GM12891 (cell line): ENCODE data around the gene SNTG2.
"Not testable (repeated sequence)": the region's sequence is repeated elsewhere in the genome, so short reads cannot be mapped to it uniquely, and the experiment has no call there.

Experiments used
- DNase-seq: peaks from one replicate; pipeline ENCODE4 v3.0.0; 2011; ENCODE audit warnings: low spot score; ENCODE audit not compliant: insufficient read length
- FAIRE-seq: peaks from 2 replicates; lab custom pipeline; 2011; peaks lifted over from hg19 to GRCh38; lab: Jason Lieb, UNC
- PAX5 ChIP-seq: IDR thresholded peaks from 2 replicates; pipeline ENCODE4 v1.6.1; 2011; ENCODE audit warnings: low read length, moderate library complexity, mild to moderate bottlenecking; ENCODE audit not compliant: insufficient read depth, severe bottlenecking
- POLR2A ChIP-seq: IDR thresholded peaks from 2 replicates; pipeline ENCODE4 v1.6.1; 2011; ENCODE audit warnings: low read depth, low read length, control low read depth
- POLR2AphosphoS5 ChIP-seq: IDR thresholded peaks from 2 replicates; pipeline ENCODE4 v1.6.1; 2011; ENCODE audit warnings: low read depth, low read length, control low read depth
- POU2F2 ChIP-seq: IDR thresholded peaks from 2 replicates; pipeline ENCODE4 v1.6.1; 2011; ENCODE audit warnings: low read depth, mild to moderate bottlenecking, control low read depth, low read length, moderate library complexity
- SPI1 ChIP-seq: IDR thresholded peaks from 2 replicates; pipeline ENCODE4 v1.6.1; 2011; ENCODE audit warnings: low read depth, low read length, control low read depth
- TAF1 ChIP-seq: IDR thresholded peaks from 2 replicates; pipeline ENCODE4 v1.6.1; 2011; ENCODE audit warnings: low read depth, low read length, control low read depth

SNTG2 gene

GRCh38 chr2:1208522-1208921 lies 257.9 kb downstream of the SNTG2 start:
- TF ChIP-seq PAX5 (no peak), POLR2AphosphoS5 (no peak), POU2F2 (no peak), SPI1 (no peak), POLR2A (no peak), TAF1 (no peak)
- DNase-seq (no peak), FAIRE-seq (no peak)

GRCh38 chr2:1209246-1209645 lies 258.6 kb downstream of the SNTG2 start:
- FAIRE-seq (no peak), DNase-seq (no peak)
- TF ChIP-seq POU2F2 = no peak
- no peak for TF ChIP-seq POLR2A
- no peak for TF ChIP-seq TAF1
- no peak for TF ChIP-seq POLR2AphosphoS5
- no peak for TF ChIP-seq SPI1
- no peak for TF ChIP-seq PAX5

GRCh38 chr2:1209761-1210160 lies 259.1 kb downstream of the SNTG2 start:
- FAIRE-seq (peak; percentile 59), DNase-seq (no peak)
- TF ChIP-seq SPI1 (no peak), TAF1 (no peak), POLR2AphosphoS5 (no peak)

GRCh38 chr2:1210352-1210751 lies 259.7 kb downstream of the SNTG2 start:
- DNase-seq = no peak
- no peak for FAIRE-seq
- TF ChIP-seq PAX5 (no peak), POU2F2 (no peak), POLR2A (no peak), SPI1 (no peak), TAF1 (no peak), POLR2AphosphoS5 (no peak)

- no peak for TF ChIP-seq POU2F2
- FAIRE-seq (no peak), DNase-seq (no peak)
These were observed 269.4 kb downstream of the SNTG2 start for GRCh38 chr2:1219901-1220573.

- no peak for TF ChIP-seq PAX5
- no peak for TF ChIP-seq POLR2A
- no peak for TF ChIP-seq POU2F2
- no peak for TF ChIP-seq TAF1
- TF ChIP-seq SPI1 = no peak
- no peak for TF ChIP-seq POLR2AphosphoS5
- no peak for DNase-seq
- FAIRE-seq = no peak
These were observed 271.4 kb downstream of the SNTG2 start for GRCh38 chr2:1222056-1222455.

- FAIRE-seq (no peak), DNase-seq (no peak)
- TF ChIP-seq PAX5 (no peak), POU2F2 (no peak), POLR2A (no peak), TAF1 (no peak), POLR2AphosphoS5 (no peak), SPI1 (no peak)
These were observed 273.1 kb downstream of the SNTG2 start for GRCh38 chr2:1223791-1224190.

GRCh38 chr2:1224901-1225300 lies 274.3 kb downstream of the SNTG2 start:
- FAIRE-seq = no peak
- TF ChIP-seq SPI1 = no peak
- DNase-seq = no peak

- TF ChIP-seq SPI1 (no peak), POU2F2 (no peak), TAF1 (no peak), POLR2AphosphoS5 (no peak), POLR2A (no peak), PAX5 (no peak)
- DNase-seq (no peak), FAIRE-seq (no peak)
These were observed 276.1 kb downstream of the SNTG2 start for GRCh38 chr2:1226766-1227165.

GRCh38 chr2:1227274-1227900 lies 276.7 kb downstream of the SNTG2 start:
- DNase-seq = no peak
- FAIRE-seq = no peak

GRCh38 chr2:1229596-1229995 lies 278.9 kb downstream of the SNTG2 start:
- not testable (repeated sequence) for DNase-seq, FAIRE-seq

More at GRCh38 chr2:1227274-1227900, 276.7 kb downstream of the SNTG2 start:
- no peak for TF ChIP-seq POU2F2
- no peak for TF ChIP-seq SPI1
- TF ChIP-seq POLR2AphosphoS5 = no peak
- no peak for TF ChIP-seq POLR2A
- TF ChIP-seq TAF1 = no peak
- no peak for TF ChIP-seq PAX5
